Measurements from ENCODE around the gene THSD7A.

DNA sequence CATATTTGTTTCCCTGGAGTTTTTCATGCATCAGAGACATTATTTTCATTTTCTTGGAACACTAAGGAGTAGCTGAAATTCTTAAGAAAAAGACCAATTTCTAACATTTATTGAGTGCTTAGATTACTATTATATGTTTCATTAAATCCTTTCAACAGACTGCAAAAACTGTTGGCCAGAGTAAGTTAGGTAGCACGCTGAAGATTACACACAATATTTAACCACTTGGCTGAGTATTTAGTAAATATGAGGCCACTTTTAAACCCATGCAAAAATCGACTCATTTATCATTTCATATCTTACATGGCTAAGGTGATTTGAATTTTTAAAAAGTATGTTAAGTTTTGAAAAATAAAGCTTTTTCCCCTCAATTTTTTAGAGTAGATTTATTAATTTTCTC is 358.8 kb downstream of the THSD7A start:
- TF ChIP-seq, protein P1, sequence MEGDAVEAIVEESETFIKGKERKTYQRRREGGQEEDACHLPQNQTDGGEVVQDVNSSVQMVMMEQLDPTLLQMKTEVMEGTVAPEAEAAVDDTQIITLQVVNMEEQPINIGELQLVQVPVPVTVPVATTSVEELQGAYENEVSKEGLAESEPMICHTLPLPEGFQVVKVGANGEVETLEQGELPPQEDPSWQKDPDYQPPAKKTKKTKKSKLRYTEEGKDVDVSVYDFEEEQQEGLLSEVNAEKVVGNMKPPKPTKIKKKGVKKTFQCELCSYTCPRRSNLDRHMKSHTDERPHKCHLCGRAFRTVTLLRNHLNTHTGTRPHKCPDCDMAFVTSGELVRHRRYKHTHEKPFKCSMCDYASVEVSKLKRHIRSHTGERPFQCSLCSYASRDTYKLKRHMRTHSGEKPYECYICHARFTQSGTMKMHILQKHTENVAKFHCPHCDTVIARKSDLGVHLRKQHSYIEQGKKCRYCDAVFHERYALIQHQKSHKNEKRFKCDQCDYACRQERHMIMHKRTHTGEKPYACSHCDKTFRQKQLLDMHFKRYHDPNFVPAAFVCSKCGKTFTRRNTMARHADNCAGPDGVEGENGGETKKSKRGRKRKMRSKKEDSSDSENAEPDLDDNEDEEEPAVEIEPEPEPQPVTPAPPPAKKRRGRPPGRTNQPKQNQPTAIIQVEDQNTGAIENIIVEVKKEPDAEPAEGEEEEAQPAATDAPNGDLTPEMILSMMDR (IDR thresholded peaks at IDR 0.05; ENCODE audit: insufficient read depth, low read depth, low read length): no peak
- no peak for TF ChIP-seq EZH2 (IDR thresholded peaks at IDR 0.05; ENCODE audit: insufficient read depth, low read length)
